ENCODE measurements around the gene ITM2B. TPM values are rescaled to one million over a fixed set of nuclear protein-coding genes. Genes with fewer than 3 reads are reported as not detected.
"Not testable (repeated sequence)": the region's sequence is repeated elsewhere in the genome, so short reads cannot be mapped to it uniquely, and the experiment has no call there.

ITM2B gene
- total RNA-seq = 100 to 1,000 TPM; 109 to 111 TPM

DNA sequence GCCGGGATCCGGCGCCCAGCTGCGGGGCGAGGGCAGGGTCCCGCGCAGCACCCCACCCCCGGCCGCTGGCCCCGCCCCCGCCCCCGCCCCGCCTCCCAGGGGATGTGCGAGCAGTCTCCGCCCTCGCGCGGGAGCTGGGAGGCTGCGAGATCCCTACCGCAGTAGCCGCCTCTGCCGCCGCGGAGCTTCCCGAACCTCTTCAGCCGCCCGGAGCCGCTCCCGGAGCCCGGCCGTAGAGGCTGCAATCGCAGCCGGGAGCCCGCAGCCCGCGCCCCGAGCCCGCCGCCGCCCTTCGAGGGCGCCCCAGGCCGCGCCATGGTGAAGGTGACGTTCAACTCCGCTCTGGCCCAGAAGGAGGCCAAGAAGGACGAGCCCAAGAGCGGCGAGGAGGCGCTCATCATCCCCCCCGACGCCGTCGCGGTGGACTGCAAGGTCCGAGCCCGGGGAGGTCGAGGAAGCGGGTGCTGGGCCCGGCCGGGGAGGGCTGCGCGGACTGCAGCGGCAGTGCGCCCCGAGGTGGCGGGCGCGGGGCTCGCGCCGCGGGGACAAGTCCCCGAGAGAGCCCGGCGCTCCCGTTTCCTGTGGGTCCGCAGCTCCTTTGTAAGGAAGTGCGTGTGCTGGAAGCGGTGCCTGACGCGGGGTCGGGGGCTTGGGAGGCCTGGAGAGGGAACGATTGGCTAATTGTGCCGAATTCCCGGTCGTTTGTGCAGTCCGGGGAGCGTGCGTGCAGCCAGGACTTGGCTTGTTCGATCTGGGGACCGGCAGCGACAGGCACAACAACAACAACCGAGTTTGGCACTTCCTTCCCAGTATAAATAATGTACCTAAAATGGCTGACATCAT is at the start of gene ITM2B:
Gene ITM2B (plus strand): TSS at position 161 of the 843 bp plus-strand sequence. CDS start 155 bp downstream, at position 316.
- Mint-ChIP-seq H3K27me3 (ENCODE audit: low read depth) (no peaks in the 10 kb centered on the region), H3K36me3 (ENCODE audit: insufficient read depth in 2 of 2) (peaks cover 4% of the 10 kb centered on the region in 2 donors), H3K27ac (peak within 1 kb of the TSS; percentile 97), H3K9me3 (no peaks in the 10 kb centered on the region), H3K4me3 (peak within 1 kb of the TSS; percentile 85 to 92), H3K4me1 (ENCODE audit: low read depth) (peaks cover 57% of the 10 kb centered on the region)
- DNase-seq (peak; percentile 64 to 69), ATAC-seq (replicated peaks in 1 of 2) (peak; percentile 75 to 77)

DNA sequence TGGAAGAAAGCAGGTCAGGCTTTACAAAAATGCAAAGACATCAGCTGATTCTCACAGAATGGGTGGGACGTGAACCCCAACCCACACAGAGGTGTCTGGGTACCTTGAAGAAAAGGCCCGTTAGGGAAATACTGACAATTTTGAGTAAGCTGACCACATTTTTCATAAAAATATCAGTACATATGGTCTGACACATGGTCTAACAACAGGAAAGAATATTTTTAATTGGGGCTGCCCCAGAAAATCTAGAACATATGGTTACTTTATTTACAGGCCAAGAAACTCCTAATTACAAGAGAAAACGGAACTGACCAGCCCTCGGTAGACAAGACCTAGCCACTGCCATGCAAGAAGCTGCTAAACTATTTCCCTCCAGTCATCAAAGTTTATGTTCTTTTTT is 48.7 kb upstream of the ITM2B start:
- no peaks in the 10 kb centered on the region for H3K27me3 Mint-ChIP-seq (ENCODE audit: low read depth)
- H3K4me3 Mint-ChIP-seq = peak overlapping the region; percentile 2 to 41
- H3K36me3 Mint-ChIP-seq (ENCODE audit: insufficient read depth in 2 of 2) = no peaks in the 10 kb centered on the region
- DNase-seq = no peak
- ATAC-seq (replicated peaks in 1 of 2) = no peak
- H3K4me1 Mint-ChIP-seq (ENCODE audit: low read depth) = peaks cover 51% of the 10 kb centered on the region
- no peaks in the 10 kb centered on the region for H3K9me3 Mint-ChIP-seq
- H3K27ac Mint-ChIP-seq = peak overlapping the region; percentile 13

DNA sequence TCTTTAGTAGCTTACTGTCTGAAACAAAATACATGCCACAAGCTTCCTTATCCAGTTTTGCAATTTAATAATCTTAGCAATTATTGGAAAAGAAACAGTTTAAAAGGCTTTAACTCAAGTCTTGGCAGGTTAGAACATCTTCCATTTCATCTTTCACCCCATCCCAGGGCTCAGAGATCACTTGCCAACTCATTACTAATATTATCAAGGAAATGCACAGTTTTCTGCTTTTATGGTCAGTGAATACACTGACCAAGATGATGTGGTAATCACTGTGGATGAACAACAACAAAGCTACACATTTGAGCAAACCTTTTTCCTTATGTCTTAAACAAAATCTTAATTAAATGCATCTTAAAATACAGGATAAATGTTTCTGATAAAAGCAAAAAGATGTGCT is 48.0 kb upstream of the ITM2B start:
- H3K4me3 Mint-ChIP-seq = peak overlapping the region in 1 of 2 donors; percentile 42
- no peaks in the 10 kb centered on the region for H3K9me3 Mint-ChIP-seq
- no peaks in the 10 kb centered on the region for H3K36me3 Mint-ChIP-seq (ENCODE audit: insufficient read depth in 2 of 2)
- DNase-seq = no peak
- H3K27me3 Mint-ChIP-seq (ENCODE audit: low read depth) = no peaks in the 10 kb centered on the region
- H3K4me1 Mint-ChIP-seq (ENCODE audit: low read depth) = peaks cover 51% of the 10 kb centered on the region
- H3K27ac Mint-ChIP-seq = no peak overlapping the region
- ATAC-seq (replicated peaks in 1 of 2) = no peak

DNA sequence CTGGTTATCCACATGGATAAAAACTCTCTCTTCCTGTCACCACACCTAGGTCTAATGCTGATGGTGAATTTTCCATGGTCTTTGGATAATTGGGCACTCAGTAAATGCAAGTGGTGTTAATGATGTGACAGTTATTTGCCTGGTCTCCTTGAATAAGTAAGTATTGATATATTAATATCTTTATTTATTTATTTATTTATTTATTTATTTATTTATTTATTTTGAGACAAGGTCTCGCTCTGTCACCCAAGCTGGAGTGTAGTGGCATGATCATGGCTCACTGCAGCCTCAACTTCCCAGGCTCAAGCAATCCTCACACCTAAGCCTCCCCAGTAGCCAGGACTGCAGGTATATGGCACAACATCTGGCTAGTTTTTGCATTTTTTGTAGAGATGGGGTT is 46.3 kb upstream of the ITM2B start:
- Mint-ChIP-seq H3K4me1 (ENCODE audit: low read depth) (peaks cover 55% of the 10 kb centered on the region), H3K36me3 (ENCODE audit: insufficient read depth in 2 of 2) (no peaks in the 10 kb centered on the region), H3K9me3 (no peaks in the 10 kb centered on the region), H3K27me3 (ENCODE audit: low read depth) (no peaks in the 10 kb centered on the region), H3K4me3 (peak overlapping the region in 1 of 2 donors; percentile 17), H3K27ac (no peak overlapping the region)
- peak in 1 of 2 donors; percentile 8 for ATAC-seq (replicated peaks in 1 of 2)
- DNase-seq = no peak

DNA sequence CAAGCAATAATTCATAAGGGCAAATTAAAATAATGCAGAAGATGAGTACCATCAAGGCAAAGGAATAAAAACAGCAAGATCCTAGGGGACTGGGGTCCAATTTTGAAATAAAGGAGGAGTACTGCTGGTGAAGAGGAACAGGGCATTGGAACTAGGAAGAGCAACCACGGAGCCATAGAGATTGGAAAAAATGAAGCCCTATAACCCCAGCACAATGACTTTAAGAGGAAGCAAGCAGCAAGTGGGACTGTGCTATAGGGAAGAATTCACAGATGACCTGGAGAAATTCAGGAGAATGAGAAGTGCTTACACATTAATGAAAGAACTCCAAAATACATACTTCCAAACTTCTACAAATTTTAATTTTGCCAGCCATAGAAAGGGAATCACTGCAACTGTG is 44.9 kb upstream of the ITM2B start:
- H3K36me3 Mint-ChIP-seq (ENCODE audit: insufficient read depth in 2 of 2) = no peaks in the 10 kb centered on the region
- peaks cover 60% of the 10 kb centered on the region for H3K4me1 Mint-ChIP-seq (ENCODE audit: low read depth)
- no peaks in the 10 kb centered on the region for H3K9me3 Mint-ChIP-seq
- no peaks in the 10 kb centered on the region for H3K27me3 Mint-ChIP-seq (ENCODE audit: low read depth)
- no peak for ATAC-seq (replicated peaks in 1 of 2)
- no peak for DNase-seq
- H3K4me3 Mint-ChIP-seq = no peak overlapping the region
- H3K27ac Mint-ChIP-seq = peak overlapping the region; percentile 12

DNA sequence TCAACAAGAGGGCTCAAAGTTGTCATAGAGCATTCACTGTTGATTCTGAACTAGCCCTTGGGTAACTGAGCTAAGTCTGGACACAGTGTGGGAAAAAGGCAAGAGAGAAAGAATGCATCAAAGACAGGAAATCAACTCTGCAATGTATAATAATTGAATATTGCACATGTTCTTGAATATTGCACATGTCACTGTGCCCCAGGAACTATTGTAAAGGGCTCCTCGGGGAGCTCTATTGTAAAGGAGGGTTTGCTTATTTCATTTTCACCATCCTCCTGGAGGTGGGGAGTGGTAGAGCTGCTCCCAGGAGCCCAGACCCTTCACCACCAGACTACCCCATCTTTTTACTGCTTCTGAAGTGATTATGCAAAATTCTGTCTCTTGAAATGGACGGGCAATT is 44.4 kb upstream of the ITM2B start:
- no peak for DNase-seq
- Mint-ChIP-seq H3K9me3 (no peaks in the 10 kb centered on the region), H3K27ac (no peak overlapping the region), H3K36me3 (ENCODE audit: insufficient read depth in 2 of 2) (no peaks in the 10 kb centered on the region), H3K4me1 (ENCODE audit: low read depth) (peaks cover 65% of the 10 kb centered on the region), H3K4me3 (no peak overlapping the region), H3K27me3 (ENCODE audit: low read depth) (no peaks in the 10 kb centered on the region)
- no peak for ATAC-seq (replicated peaks in 1 of 2)

DNA sequence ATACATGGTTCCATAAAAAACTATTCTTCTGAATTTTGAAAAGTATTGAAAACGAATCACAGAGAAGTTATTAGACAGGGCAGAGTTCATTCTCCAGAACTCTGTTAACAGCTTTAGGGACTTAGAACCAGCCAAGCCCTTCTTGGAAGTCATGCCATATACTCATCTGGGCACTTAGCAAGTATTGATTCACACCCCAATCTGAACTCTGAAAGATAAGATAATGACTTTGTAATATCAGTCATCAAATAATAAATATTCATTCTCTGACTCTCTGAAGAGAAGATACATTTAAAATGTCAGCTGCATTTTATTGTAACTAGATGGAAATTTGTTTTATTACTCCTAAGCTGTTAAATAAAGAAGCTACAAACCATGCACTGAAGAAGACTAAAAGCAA is 43.8 kb upstream of the ITM2B start:
- Mint-ChIP-seq H3K4me3 (no peak overlapping the region), H3K27ac (no peak overlapping the region), H3K36me3 (ENCODE audit: insufficient read depth in 2 of 2) (no peaks in the 10 kb centered on the region), H3K27me3 (ENCODE audit: low read depth) (no peaks in the 10 kb centered on the region), H3K9me3 (no peaks in the 10 kb centered on the region), H3K4me1 (ENCODE audit: low read depth) (peaks cover 66% of the 10 kb centered on the region)
- no peak for ATAC-seq (replicated peaks in 1 of 2)
- DNase-seq = no peak

DNA sequence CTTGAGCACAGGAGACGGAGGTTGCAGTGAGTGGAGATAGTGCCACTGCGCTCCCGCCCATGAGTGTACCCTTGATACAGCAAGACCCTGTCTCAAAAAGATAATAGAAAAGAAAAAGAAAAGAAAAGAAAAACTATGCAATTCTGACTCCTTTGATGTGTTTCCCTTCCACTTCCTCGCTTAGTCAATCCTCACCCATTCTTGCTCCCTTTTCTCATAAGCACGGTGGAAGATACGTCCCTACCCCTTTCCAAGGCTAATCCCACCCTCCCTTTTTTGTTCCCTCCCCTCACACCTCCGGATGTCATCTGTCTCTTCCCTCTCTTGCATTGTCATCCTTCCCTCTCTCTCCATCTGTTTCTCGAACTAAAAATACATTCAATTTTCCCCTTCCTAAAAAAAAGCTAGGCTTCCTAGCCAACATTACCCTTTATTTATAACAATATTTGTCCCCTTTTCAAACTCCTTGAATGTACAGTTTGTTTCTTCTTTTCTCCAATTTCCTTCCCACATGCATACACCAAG is 40.5 kb upstream of the ITM2B start:
- no peak overlapping the region for H3K27ac Mint-ChIP-seq
- H3K27me3 Mint-ChIP-seq (ENCODE audit: low read depth) = no peaks in the 10 kb centered on the region
- peaks cover 0 to 2% of the 10 kb centered on the region in 2 donors for H3K36me3 Mint-ChIP-seq (ENCODE audit: insufficient read depth in 2 of 2)
- H3K9me3 Mint-ChIP-seq = peaks cover 2 to 5% of the 10 kb centered on the region in 2 donors
- DNase-seq (no peak), ATAC-seq (replicated peaks in 1 of 2) (no peak)
- H3K4me1 Mint-ChIP-seq (ENCODE audit: low read depth) = peaks cover 46% of the 10 kb centered on the region
- no peak overlapping the region for H3K4me3 Mint-ChIP-seq

DNA sequence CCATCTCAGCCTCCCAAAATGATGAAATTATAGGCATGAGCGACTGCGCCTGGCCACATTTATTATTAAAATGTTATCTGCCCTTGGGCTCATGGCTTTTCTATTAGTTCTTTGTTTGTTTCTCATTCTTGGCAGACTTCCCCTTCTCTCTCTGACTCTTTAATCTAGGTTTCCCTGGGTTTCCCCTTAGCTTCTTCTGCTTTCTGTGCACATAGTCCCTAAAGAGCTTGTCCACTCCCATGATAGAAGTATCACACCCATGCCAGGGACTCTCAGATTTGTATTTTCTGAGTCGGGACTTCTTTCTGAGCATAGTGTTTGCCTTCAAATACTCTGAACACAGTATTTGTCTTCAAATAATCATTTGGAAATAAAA is 38.6 kb upstream of the ITM2B start:
- Mint-ChIP-seq H3K36me3 (ENCODE audit: insufficient read depth in 2 of 2) (peaks cover 0 to 2% of the 10 kb centered on the region in 2 donors), H3K27me3 (ENCODE audit: low read depth) (no peaks in the 10 kb centered on the region), H3K4me3 (peak overlapping the region; percentile 2 to 59), H3K27ac (no peak overlapping the region), H3K9me3 (peaks cover 2 to 5% of the 10 kb centered on the region in 2 donors), H3K4me1 (ENCODE audit: low read depth) (peaks cover 37% of the 10 kb centered on the region)
- no peak for DNase-seq
- ATAC-seq (replicated peaks in 1 of 2) = no peak

DNA sequence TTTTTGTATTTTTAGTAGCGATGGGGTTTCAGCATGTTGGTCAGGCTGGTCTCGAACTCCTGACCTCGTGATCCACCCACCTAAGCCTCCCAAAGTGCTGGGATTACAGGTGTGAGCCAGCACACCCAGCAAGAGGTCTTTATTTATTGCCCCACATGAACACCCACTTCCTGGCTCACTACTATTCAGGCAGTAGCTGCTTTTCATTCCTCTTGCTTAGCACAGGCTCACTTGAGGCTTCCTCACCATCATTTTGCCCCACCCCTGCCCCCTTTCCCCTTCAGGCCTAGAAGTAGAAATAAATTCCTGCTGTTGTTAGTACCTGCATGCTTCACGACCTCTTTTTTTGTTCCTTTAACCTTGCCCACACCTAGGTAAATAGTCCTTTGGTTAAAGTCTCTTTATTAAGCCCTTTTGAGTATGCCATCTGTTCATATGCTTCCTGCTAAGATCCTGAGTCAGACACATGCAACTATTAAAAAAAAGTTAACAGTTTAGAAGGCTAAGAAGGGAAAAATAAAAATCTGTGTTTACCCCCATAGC is 33.5 kb upstream of the ITM2B start:
- Mint-ChIP-seq H3K4me3 (no peak overlapping the region), H3K27me3 (ENCODE audit: low read depth) (peaks cover 11% of the 10 kb centered on the region), H3K9me3 (peaks cover 2 to 10% of the 10 kb centered on the region in 2 donors), H3K27ac (no peak overlapping the region), H3K36me3 (ENCODE audit: insufficient read depth in 2 of 2) (peaks cover 2 to 15% of the 10 kb centered on the region in 2 donors), H3K4me1 (ENCODE audit: low read depth) (peaks cover 11% of the 10 kb centered on the region)
- ATAC-seq (replicated peaks in 1 of 2) (no peak), DNase-seq (no peak)

DNA sequence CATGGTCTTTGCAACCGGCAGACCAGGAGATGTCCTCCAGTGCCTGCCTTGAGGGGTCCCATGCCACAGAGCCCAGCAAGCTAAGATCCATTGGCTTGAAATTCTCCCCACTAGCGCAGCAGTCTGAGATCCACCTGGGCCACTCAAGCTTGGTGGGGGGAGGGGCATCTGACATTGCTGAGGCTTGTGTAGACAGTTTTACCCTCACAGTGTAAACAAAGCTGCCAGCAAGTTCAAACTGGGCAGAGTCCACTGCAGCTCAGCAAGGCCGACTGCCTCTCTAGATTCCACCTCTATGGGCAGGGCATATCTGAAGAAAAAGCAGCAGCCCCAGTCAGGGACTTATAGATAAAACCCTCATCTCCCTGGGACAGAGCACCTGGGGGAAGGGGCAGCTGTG is 32.0 kb upstream of the ITM2B start:
- Mint-ChIP-seq H3K27ac (no peak overlapping the region), H3K27me3 (ENCODE audit: low read depth) (peaks cover 11% of the 10 kb centered on the region), H3K9me3 (peaks cover 5 to 9% of the 10 kb centered on the region in 2 donors), H3K36me3 (ENCODE audit: insufficient read depth in 2 of 2) (peaks cover 2 to 13% of the 10 kb centered on the region in 2 donors), H3K4me3 (no peak overlapping the region), H3K4me1 (ENCODE audit: low read depth) (peaks cover 9% of the 10 kb centered on the region)
- ATAC-seq (replicated peaks in 1 of 2) (no peak), DNase-seq (no peak)

DNA sequence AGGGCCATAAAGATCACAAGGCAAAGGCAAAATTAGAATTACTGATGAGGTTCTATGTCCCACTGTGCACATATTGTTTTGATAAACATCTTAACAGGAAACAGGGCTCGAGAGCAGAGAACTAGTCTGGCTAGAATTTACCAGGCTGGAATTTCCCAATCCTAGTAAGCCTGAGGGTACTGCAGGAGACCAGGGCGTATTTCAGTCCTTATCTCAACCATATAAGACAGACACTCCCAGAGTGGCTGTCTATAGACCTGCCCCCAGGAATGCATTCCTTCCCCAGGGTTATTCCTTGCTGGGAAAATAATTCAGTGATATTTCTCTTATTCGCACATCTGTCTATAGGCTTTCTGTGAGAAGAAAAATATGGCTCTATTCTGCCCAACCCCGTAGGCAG is 25.8 kb upstream of the ITM2B start:
- H3K27me3 Mint-ChIP-seq (ENCODE audit: low read depth) = peaks cover 27% of the 10 kb centered on the region
- H3K27ac Mint-ChIP-seq; DNase-seq; ATAC-seq (replicated peaks in 1 of 2); H3K4me3 Mint-ChIP-seq; H3K9me3 Mint-ChIP-seq: not testable (repeated sequence)
- H3K36me3 Mint-ChIP-seq (ENCODE audit: insufficient read depth in 2 of 2) = peaks cover 5 to 13% of the 10 kb centered on the region in 2 donors
- peaks cover 20% of the 10 kb centered on the region for H3K4me1 Mint-ChIP-seq (ENCODE audit: low read depth)

DNA sequence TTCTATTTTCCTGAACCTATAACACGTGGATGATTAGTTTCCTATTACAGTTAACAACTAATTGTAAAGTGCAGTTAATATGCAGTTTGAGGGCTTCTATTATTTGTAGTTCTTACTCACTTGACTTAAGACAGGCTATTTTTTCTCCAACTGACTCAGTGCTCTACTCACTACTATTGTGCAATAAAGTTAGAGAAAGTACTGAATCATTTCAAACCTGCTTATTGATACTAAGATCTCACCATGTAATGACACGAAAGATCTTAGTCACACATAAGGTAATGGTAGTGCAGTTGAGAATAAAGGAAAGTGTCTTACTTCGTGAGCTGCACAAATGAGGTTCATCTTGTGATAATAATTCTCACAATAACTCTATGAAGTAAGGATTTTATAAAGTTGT is 22.8 kb upstream of the ITM2B start:
- Mint-ChIP-seq H3K4me3 (peak overlapping the region in 1 of 2 donors; percentile 39), H3K27me3 (ENCODE audit: low read depth) (peaks cover 27% of the 10 kb centered on the region), H3K4me1 (ENCODE audit: low read depth) (peaks cover 30% of the 10 kb centered on the region), H3K36me3 (ENCODE audit: insufficient read depth in 2 of 2) (peaks cover 5 to 7% of the 10 kb centered on the region in 2 donors), H3K27ac (peak overlapping the region; percentile 29), H3K9me3 (peaks cover 2 to 4% of the 10 kb centered on the region in 2 donors)
- no peak for DNase-seq
- ATAC-seq (replicated peaks in 1 of 2) = peak; percentile 97 to 99
